Neural progenitor cell (in vitro differentiated cells): ENCODE measurements around the gene HCFC1. TPM values are rescaled to one million over a fixed set of nuclear protein-coding genes. Genes with fewer than 3 reads are reported as not detected.

ENCODE experiments used
- DNase-seq: peaks from one replicate; pipeline ENCODE4 v3.0.0-alpha.2; 2016; ENCODE audit warnings: low spot score
- H2AFZ ChIP-seq: fragments of 200-600 bp; sonication (generic); replicated peaks from 2 replicates; pipeline ENCODE4 v1.6.1; 2016; ENCODE audit warnings: antibody characterized with exemption
- H3F3A ChIP-seq: fragments of 200-600 bp; sonication (generic); 2 replicates; pipeline ENCODE4 v1.6.1; 2016; ENCODE audit warnings: antibody characterized with exemption, low read depth
- H3K27ac ChIP-seq: fragments of 200-600 bp; sonication (generic); 2 replicates; pipeline ENCODE4 v1.5.1; 2016; ENCODE audit warnings: mild to moderate bottlenecking
- H3K27me3 ChIP-seq: fragments of 200-600 bp; sonication (generic); 2 replicates; pipeline ENCODE4 v1.6.1; 2016; ENCODE audit warnings: mild to moderate bottlenecking, moderate library complexity
- H3K36me3 ChIP-seq: fragments of 200-600 bp; sonication (generic); 2 replicates; pipeline ENCODE4 v1.5.1; 2016
- H3K4me1 ChIP-seq: fragments of 200-600 bp; sonication (generic); 2 replicates; pipeline ENCODE4 v1.6.1; 2016; ENCODE audit warnings: mixed run types
- H3K4me2 ChIP-seq: fragments of 200-600 bp; sonication (generic); 2 replicates; pipeline ENCODE4 v1.6.1; 2016
- H3K4me3 ChIP-seq: fragments of 200-600 bp; sonication (generic); 2 replicates; pipeline ENCODE4 v1.5.1; 2016
- H3K79me2 ChIP-seq: fragments of 200-600 bp; sonication (generic); 2 replicates; pipeline ENCODE4 v1.6.1; 2016; ENCODE audit warnings: low read depth
- H3K9ac ChIP-seq: fragments of 200-600 bp; sonication (generic); 2 replicates; pipeline ENCODE4 v1.6.1; 2016
- H3K9me3 ChIP-seq: fragments of 200-600 bp; sonication (generic); 2 replicates; pipeline ENCODE4 v1.5.1; 2016; ENCODE audit warnings: low read depth
- H4K20me1 ChIP-seq: fragments of 200-600 bp; sonication (generic); 2 replicates; pipeline ENCODE4 v1.6.1; 2016; ENCODE audit warnings: low read depth
- H3K27ac Mint-ChIP-seq: 3 replicates; pipeline ENCODE4 v1.8.0; 2021; ENCODE audit warnings: mixed read lengths
- H3K27me3 Mint-ChIP-seq: 2 replicates; pipeline ENCODE4 v1.8.0; 2022; ENCODE audit warnings: low read depth, mild to moderate bottlenecking, inconsistent platforms, moderate library complexity, mixed read lengths; ENCODE audit not compliant: insufficient read depth
- H3K36me3 Mint-ChIP-seq: 3 replicates; pipeline ENCODE4 v1.8.0; 2021; ENCODE audit warnings: mixed read lengths
- H3K4me1 Mint-ChIP-seq: 3 replicates; pipeline ENCODE4 v1.8.0; 2021; ENCODE audit warnings: mixed read lengths
- H3K4me3 Mint-ChIP-seq: 3 replicates; pipeline ENCODE4 v1.8.0; 2021; ENCODE audit warnings: mild to moderate bottlenecking, moderate library complexity, mixed read lengths
- H3K9me3 Mint-ChIP-seq: 3 replicates; pipeline ENCODE4 v1.8.0; 2020; ENCODE audit warnings: mixed read lengths
- CTCF ChIP-seq: fragments of 200-600 bp; sonication (generic); IDR thresholded peaks from 2 replicates; pipeline ENCODE4 v1.5.1; 2017; ENCODE audit warnings: antibody characterized with exemption, mild to moderate bottlenecking
- EZH2 ChIP-seq: fragments of 200-600 bp; sonication (generic); IDR thresholded peaks from 2 replicates; pipeline ENCODE4 v1.6.1; 2017; ENCODE audit warnings: antibody characterized with exemption, mild to moderate bottlenecking, moderate library complexity
- EZH2phosphoT487 ChIP-seq: fragments of 200-600 bp; sonication (generic); IDR thresholded peaks from 2 replicates; pipeline ENCODE4 v1.6.1; 2017; ENCODE audit warnings: antibody characterized with exemption
- total RNA-seq: library from RNA; depleted of rRNA; stranded (reverse); fragments of >200 nt; gene quantifications from 2 replicates; pipeline ENCODE4 v1.2.3, GENCODE V29; 2015; ENCODE audit warnings: low replicate concordance

Gene HCFC1
- total RNA-seq, 1 donor from 2014 or later: 20.7 TPM

GRCh38 chrX:154002215-154002719, 30.6 kb upstream of the HCFC1 start:
- no peak overlapping the region for H2AFZ ChIP-seq
- H3K36me3 Mint-ChIP-seq: peaks cover 7% of the 10 kb centered on the region
- H4K20me1 ChIP-seq: no peaks in the 10 kb centered on the region
- DNase-seq: peak; percentile 30
- H3K27me3 Mint-ChIP-seq: peaks cover 7% of the 10 kb centered on the region
- H3K4me3 ChIP-seq: no peak overlapping the region
- TF ChIP-seq EZH2 (no peak), CTCF (no peak), EZH2phosphoT487 (no peak)
- H3K9me3 Mint-ChIP-seq: peaks cover 11% of the 10 kb centered on the region
- H3K36me3 ChIP-seq: no peaks in the 10 kb centered on the region
- no peaks in the 10 kb centered on the region for H3K4me1 ChIP-seq
- H3K9ac ChIP-seq: no peak overlapping the region
- H3K27me3 ChIP-seq: no peaks in the 10 kb centered on the region
- H3F3A ChIP-seq: peaks cover 6% of the 10 kb centered on the region
- H3K4me1 Mint-ChIP-seq: peaks cover 9% of the 10 kb centered on the region
- no peaks in the 10 kb centered on the region for H3K79me2 ChIP-seq
- H3K27ac Mint-ChIP-seq: peak overlapping the region; percentile 76
- H3K4me3 Mint-ChIP-seq: no peak overlapping the region
- H3K27ac ChIP-seq: no peak overlapping the region
- no peak overlapping the region for H3K4me2 ChIP-seq
- H3K9me3 ChIP-seq: no peaks in the 10 kb centered on the region

- TF ChIP-seq EZH2phosphoT487: no peak
- no peak for TF ChIP-seq CTCF
- no peak for TF ChIP-seq EZH2
- no peak for DNase-seq
Observed at GRCh38 chrX:154000051-154000450, 28.4 kb upstream of the HCFC1 start.

GRCh38 chrX:153999359-154000037, 27.9 kb upstream of the HCFC1 start:
- H4K20me1 ChIP-seq: no peaks in the 10 kb centered on the region
- peak; percentile 49 for DNase-seq

More at GRCh38 chrX:154000051-154000450, 28.4 kb upstream of the HCFC1 start:
- H3K4me1 ChIP-seq: no peaks in the 10 kb centered on the region
- H3K36me3 ChIP-seq: no peaks in the 10 kb centered on the region
- H3K27me3 ChIP-seq: no peaks in the 10 kb centered on the region
- peaks cover 6% of the 10 kb centered on the region for H3F3A ChIP-seq
- H3K36me3 Mint-ChIP-seq: peaks cover 2% of the 10 kb centered on the region
- no peaks in the 10 kb centered on the region for H3K9me3 ChIP-seq
- H3K27ac ChIP-seq: no peak overlapping the region
- peaks cover 6% of the 10 kb centered on the region for H3K9me3 Mint-ChIP-seq
- H3K27me3 Mint-ChIP-seq: peaks cover 4% of the 10 kb centered on the region
- no peaks in the 10 kb centered on the region for H3K79me2 ChIP-seq
- H4K20me1 ChIP-seq: no peaks in the 10 kb centered on the region
- H3K4me1 Mint-ChIP-seq: peaks cover 9% of the 10 kb centered on the region
- H3K4me3 Mint-ChIP-seq: no peak overlapping the region
- no peak overlapping the region for H3K4me3 ChIP-seq
- no peak overlapping the region for H2AFZ ChIP-seq
- H3K27ac Mint-ChIP-seq: no peak overlapping the region
- no peak overlapping the region for H3K9ac ChIP-seq
- H3K4me2 ChIP-seq: peak overlapping the region; percentile 1

More at GRCh38 chrX:153999359-154000037, 27.9 kb upstream of the HCFC1 start:
- TF ChIP-seq EZH2 (no peak), EZH2phosphoT487 (no peak), CTCF (no peak)
- H3K27me3 Mint-ChIP-seq: peaks cover 4% of the 10 kb centered on the region
- peak overlapping the region; percentile 60 for H3K27ac Mint-ChIP-seq
- no peak overlapping the region for H3K4me3 Mint-ChIP-seq
- Histone ChIP-seq H3K9ac (no peak overlapping the region), H2AFZ (no peak overlapping the region), H3K36me3 (no peaks in the 10 kb centered on the region), H3K4me1 (no peaks in the 10 kb centered on the region), H3K79me2 (no peaks in the 10 kb centered on the region), H3K4me3 (no peak overlapping the region), H3K4me2 (peak overlapping the region; percentile 1), H3K27me3 (no peaks in the 10 kb centered on the region), H3K27ac (no peak overlapping the region), H3F3A (peaks cover 6% of the 10 kb centered on the region), H3K9me3 (no peaks in the 10 kb centered on the region)
- H3K9me3 Mint-ChIP-seq: peaks cover 4% of the 10 kb centered on the region
- peaks cover 2% of the 10 kb centered on the region for H3K36me3 Mint-ChIP-seq
- peaks cover 9% of the 10 kb centered on the region for H3K4me1 Mint-ChIP-seq
